NT2/D1 (cell line): ENCODE results near the gene NLRC5.

Source experiments
- YY1 ChIP-seq: IDR thresholded peaks from 2 replicates; pipeline ENCODE4 v1.6.1; 2011; ENCODE audit not compliant: insufficient read length, insufficient read depth
- ZNF274 ChIP-seq: IDR thresholded peaks from 2 replicates; pipeline ENCODE4 v1.6.1; 2011; ENCODE audit warnings: mild to moderate bottlenecking, low read depth, low read length

GRCh38 chr16:56964243-56965148, 24.9 kb upstream of the NLRC5 start:
- TF ChIP-seq YY1 (no peak), ZNF274 (no peak)
